H1 (cell line): Measurements from ENCODE around the gene ZSCAN25. TPM values are rescaled to one million over a fixed set of nuclear protein-coding genes. Genes with fewer than 3 reads are reported as not detected.
A peak's percentile ranks its signal among the peaks of the same experiment; 100 is the strongest.

ENCODE experiments used
- CTCF ChIA-PET: fragments of 300-600 bp; sonication (Branson Sonifier 250); formaldehyde crosslinking; loops from one replicate; lab custom pipeline; 2021; ENCODE audit not compliant: partially characterized antibody; lab: Charles Lee
- POLR2A ChIA-PET: fragments of 300-600 bp; sonication (Branson Sonifier 250); formaldehyde crosslinking; loops from one replicate; lab custom pipeline; 2021; ENCODE audit warnings: inconsistent platforms; ENCODE audit not compliant: partially characterized antibody; lab: Charles Lee
- DNase-seq, 2 experiments: peaks; one replicate each; pipeline versions ENCODE4 v3.0.0 to v3.0.0-alpha.2; 2010 to 2022; ENCODE audit warnings: low spot score in 2 of 2, low read depth in 1 of 2, mixed read lengths in 1 of 2
- FAIRE-seq: peaks from 2 replicates; lab custom pipeline; 2011; peaks lifted over from hg19 to GRCh38; lab: Jason Lieb, UNC
- H2AFZ ChIP-seq: 2 replicates; pipeline ENCODE4 v1.8.1; 2012; ENCODE audit warnings: low read length, inconsistent platforms
- H2AK5ac ChIP-seq: 2 replicates; pipeline ENCODE4 v1.6.1; 2013; ENCODE audit warnings: low read depth, low read length
- H2BK120ac ChIP-seq: replicated peaks from 2 replicates; pipeline ENCODE3; 2013; ENCODE audit warnings: low read depth, low read length, inconsistent platforms
- H2BK12ac ChIP-seq: 2 replicates; pipeline ENCODE4 v1.6.1; 2013; ENCODE audit warnings: low read depth, low read length
- H2BK15ac ChIP-seq: 2 replicates; pipeline ENCODE4 v1.6.1; 2013; ENCODE audit warnings: low read length
- H2BK20ac ChIP-seq: 2 replicates; pipeline ENCODE4 v1.6.1; 2013; ENCODE audit warnings: low read length
- H2BK5ac ChIP-seq: 2 replicates; pipeline ENCODE4 v1.6.1; 2013; ENCODE audit warnings: low read depth, low read length
- H3K14ac ChIP-seq: 2 replicates; pipeline ENCODE4 v1.6.1; 2013; ENCODE audit warnings: inconsistent platforms; ENCODE audit not compliant: insufficient read length
- H3K18ac ChIP-seq: 2 replicates; pipeline ENCODE4 v1.6.1; 2013; ENCODE audit warnings: low read length; ENCODE audit errors: extremely low read depth
- H3K23ac ChIP-seq: 2 replicates; pipeline ENCODE4 v1.6.1; 2013; ENCODE audit warnings: inconsistent platforms; ENCODE audit not compliant: insufficient read length
- H3K23me2 ChIP-seq: 2 replicates; pipeline ENCODE4 v1.6.1; 2013; ENCODE audit warnings: low read depth, low read length
- H3K27ac ChIP-seq: 2 replicates; pipeline ENCODE4 v1.6.1; 2011; ENCODE audit warnings: low read depth, low read length, inconsistent platforms
- H3K27me3 ChIP-seq, 4 experiments: replicated peaks in 1 of 4; 1 replicate in 1 of 4; 2 replicates in 3 of 4; pipeline versions ENCODE4 v1.6.1 to v1.8.1; 2011 to 2013; ENCODE audit warnings: low read length in 3 of 4, mild to moderate bottlenecking in 3 of 4, inconsistent platforms in 2 of 4, mixed read lengths in 2 of 4, moderate library complexity in 1 of 4; ENCODE audit not compliant: control insufficient read depth in 3 of 4, insufficient read depth in 3 of 4; ENCODE audit errors: extremely low read depth in 1 of 4
- H3K36me3 ChIP-seq, 4 experiments: 2 replicates each; pipeline versions ENCODE4 v1.6.1 to v1.8.1; 2011 to 2013; ENCODE audit warnings: mild to moderate bottlenecking in 4 of 4, low read length in 3 of 4, moderate library complexity in 2 of 4, control low read depth in 1 of 4, inconsistent platforms in 1 of 4; ENCODE audit not compliant: insufficient read depth in 4 of 4, control insufficient read depth in 2 of 4
- H3K4ac ChIP-seq: replicated peaks from 2 replicates; pipeline ENCODE3; 2013; ENCODE audit warnings: low read length, low read depth, mixed read lengths, inconsistent platforms; ENCODE audit not compliant: insufficient read length
- H3K4me1 ChIP-seq, 4 experiments: replicated peaks in 1 of 4; 1 replicate in 1 of 4; 2 replicates in 3 of 4; pipeline versions ENCODE4 v1.6.1 to v1.8.1; 2011 to 2013; ENCODE audit warnings: low read length in 3 of 4, inconsistent platforms in 2 of 4, mixed read lengths in 1 of 4; ENCODE audit not compliant: insufficient read depth in 4 of 4, control insufficient read depth in 3 of 4
- H3K4me2 ChIP-seq, 2 experiments: 2 replicates each; pipeline versions ENCODE4 v1.6.1 to v1.8.1; 2011 to 2013; ENCODE audit warnings: low read depth in 2 of 2, low read length in 2 of 2, control low read depth in 1 of 2, inconsistent platforms in 1 of 2, mild to moderate bottlenecking in 1 of 2; ENCODE audit not compliant: insufficient read depth in 1 of 2
- H3K4me3 ChIP-seq, 4 experiments: fragments of 200-600, 300-600 bp in 1 of 4; sonication (generic), shearing (Covaris generic), sonication (Bioruptor Twin) in 1 of 4; 2 replicates each; pipeline versions ENCODE4 v1.5.1 to v1.8.1; 2011 to 2016; ENCODE audit warnings: low read length in 4 of 4, low read depth in 3 of 4, control low read depth in 2 of 4, inconsistent platforms in 2 of 4, mild to moderate bottlenecking in 2 of 4, mixed read lengths in 1 of 4, moderate library complexity in 1 of 4; ENCODE audit not compliant: insufficient read depth in 2 of 4; ENCODE audit errors: extremely low read depth in 1 of 4
- H3K56ac ChIP-seq: replicated peaks from 2 replicates; pipeline ENCODE3; 2013; ENCODE audit warnings: low read depth, mild to moderate bottlenecking, mixed read lengths, low read length, inconsistent platforms; ENCODE audit not compliant: insufficient read length
- H3K79me1 ChIP-seq: 2 replicates; pipeline ENCODE4 v1.6.1; 2013; ENCODE audit warnings: low read depth, low read length, control low read depth
- H3K79me2 ChIP-seq, 2 experiments: 2 replicates each; pipeline versions ENCODE4 v1.6.1 to v1.8.1; 2012 to 2013; ENCODE audit warnings: low read length in 2 of 2, mild to moderate bottlenecking in 2 of 2, inconsistent platforms in 1 of 2; ENCODE audit not compliant: insufficient read depth in 2 of 2, control insufficient read depth in 1 of 2
- H3K9ac ChIP-seq, 4 experiments: replicated peaks in 1 of 4; 1 replicate in 1 of 4; 2 replicates in 3 of 4; pipeline versions ENCODE4 v1.6.1 to v1.8.1; 2011 to 2013; ENCODE audit warnings: low read depth in 3 of 4, low read length in 3 of 4, control low read depth in 2 of 4, mild to moderate bottlenecking in 2 of 4, moderate library complexity in 2 of 4, inconsistent platforms in 1 of 4; ENCODE audit errors: extremely low read depth in 1 of 4
- H3K9me3 ChIP-seq, 2 experiments: 2 replicates each; pipeline versions ENCODE4 v1.6.1 to v1.8.1; 2012 to 2013; ENCODE audit warnings: mild to moderate bottlenecking in 2 of 2, moderate library complexity in 2 of 2, control low read depth in 1 of 2, inconsistent platforms in 1 of 2, low read depth in 1 of 2, low read length in 1 of 2, mixed read lengths in 1 of 2; ENCODE audit not compliant: insufficient read depth in 2 of 2
- H4K20me1 ChIP-seq, 2 experiments: replicated peaks in 1 of 2; 2 replicates each; pipeline versions ENCODE3 to v1.8.1; 2011 to 2013; ENCODE audit warnings: inconsistent platforms in 2 of 2, low read length in 2 of 2, mild to moderate bottlenecking in 1 of 2; ENCODE audit not compliant: insufficient read depth in 2 of 2, control insufficient read depth in 1 of 2
- H4K5ac ChIP-seq: 2 replicates; pipeline ENCODE4 v1.6.1; 2013; ENCODE audit warnings: low read length, low read depth, mixed read lengths, inconsistent platforms; ENCODE audit not compliant: insufficient read length
- H4K8ac ChIP-seq: 2 replicates; pipeline ENCODE4 v1.8.0; 2013; ENCODE audit warnings: mild to moderate bottlenecking, moderate library complexity, low read length, inconsistent platforms; ENCODE audit not compliant: insufficient read depth; ENCODE audit errors: extremely low read depth
- H4K91ac ChIP-seq: replicated peaks from 2 replicates; pipeline ENCODE3; 2013; ENCODE audit warnings: low read length, mixed read lengths, inconsistent platforms; ENCODE audit not compliant: insufficient read length
- TEAD4 ChIP-seq: IDR thresholded peaks from 2 replicates; pipeline ENCODE4 v1.6.1; 2012; ENCODE audit warnings: low read depth, low read length, inconsistent platforms, mixed read lengths
- WGBS, 2 experiments: shearing (Covaris generic) in 1 of 2; methylation state at CpG; one replicate each; pipeline versions ENCODE4 v1.1.6 to v1.1.7; 2013 to 2015; ENCODE audit warnings: low lambda C conversion rate in 2 of 2, mixed read lengths in 2 of 2, inconsistent platforms in 1 of 2, low coverage in 1 of 2, missing lambda C conversion rate in 1 of 2; ENCODE audit not compliant: insufficient replicate concordance in 2 of 2, insufficient coverage in 1 of 2, insufficient read length in 1 of 2; ENCODE audit errors: extremely low coverage in 1 of 2, missing lambda C conversion rate in 1 of 2; 5-methylcytosine and 5-hydroxymethylcytosine counted together
- polyA plus RNA-seq, 7 experiments: library from polyadenylated mRNA; depleted of rRNA in 3 of 7; stranded (reverse) in 5 of 7; unstranded in 2 of 7; fragments of >200 nt in 5 of 7; fragments of 200-250 nt in 2 of 7; gene quantifications; 1 replicate in 5 of 7; 2 replicates in 1 of 7; 4 replicates in 1 of 7; pipeline versions ENCODE4 v1.2.1 to v1.2.3, GENCODE V29; 2011 to 2013; ENCODE audit warnings: missing spikeins in 2 of 7, mixed read lengths in 2 of 7
- total RNA-seq: library from RNA; stranded (reverse); fragmentation: NEBNext Ultra II Directional; extraction: Animal tissue kit (Norgen Biotek cat#: 25700); gene quantifications from 2 replicates; pipeline ENCODE4 v1.2.1, GENCODE V29; 2021

Gene ZSCAN25
- total and polyA plus RNA-seq, 2 of the 8 experiments (the other 6 are each of a cell fraction or from before 2014, with no cell fraction given), result 10.1 to 18.6 TPM

GRCh38 chr7:99607548-99607947, 9.2 kb upstream of the ZSCAN25 start:
- H3K23me2 ChIP-seq, result no peaks in the 10 kb centered on the region; the same call in 1 of the 2 replicates
- 0 out of 2 replicates have a peak overlapping the region, but pooled peaks have one; percentile 40 for H2AK5ac ChIP-seq
- H4K8ac ChIP-seq, result no peak overlapping the region; the same call in 1 of the 2 replicates
- H3K9me3 ChIP-seq, result no peaks in the 10 kb centered on the region
- H3K27me3 ChIP-seq, result peaks cover 0 to 3% (median 1%) of the 10 kb centered on the region in 4 experiments; a peak in 1 of 7 replicates
- H4K5ac ChIP-seq, result no peak overlapping the region
- DNase-seq, result peak in 1 of 2 experiments; percentile 29
- H3K9ac ChIP-seq, result no peak overlapping the region
- no peaks in the 10 kb centered on the region for H3K36me3 ChIP-seq
- H3K4me3 ChIP-seq, result no peak overlapping the region
- no peaks in the 10 kb centered on the region for H3K4me1 ChIP-seq
- no peak for FAIRE-seq
- H2BK12ac ChIP-seq, result no peak overlapping the region
- no peak overlapping the region for H2AFZ ChIP-seq
- no peak overlapping the region for H2BK20ac ChIP-seq
- no peak overlapping the region for H3K27ac ChIP-seq
- no peak overlapping the region for H3K4ac ChIP-seq
- H4K91ac ChIP-seq, result no peak overlapping the region
- H3K79me2 ChIP-seq, result no peaks in the 10 kb centered on the region
- ChIA-PET POLR2A (interaction anchor here (0.5 to 3.8 kb wide), 3 partner anchors 9 to 336 kb away, joined by 3 to 16 read pairs (median 3); partner anchors contain the start of genes TMEM225B and ZSCAN25), CTCF (interaction anchor here (2.9 kb wide), 1 partner anchor 8 kb away, joined by 18 read pairs; the partner anchor contains the start of gene ZSCAN25)
- H3K18ac ChIP-seq, result no peak overlapping the region
- no peak for TF ChIP-seq TEAD4
- no peaks in the 10 kb centered on the region for H4K20me1 ChIP-seq
- H2BK5ac ChIP-seq, result no peak overlapping the region
- no peak overlapping the region for H2BK15ac ChIP-seq
- no peak overlapping the region for H2BK120ac ChIP-seq
- 89% methylated on average over 9 of the region's 9 CpGs; no CpG with 5 or more reads in 1 of the 2 experiments for WGBS, 2 experiments
- H3K14ac ChIP-seq, result no peak overlapping the region
- H3K23ac ChIP-seq, result no peak overlapping the region
- H3K56ac ChIP-seq, result no peak overlapping the region
- H3K79me1 ChIP-seq, result no peaks in the 10 kb centered on the region
- no peak overlapping the region for H3K4me2 ChIP-seq
